Thoracic aorta (tissue), 2 donors: ENCODE data around the gene MLIP. TPM values are rescaled to one million over a fixed set of nuclear protein-coding genes. Genes with fewer than 3 reads are reported as not detected.

Experiments used
- ATAC-seq: fragments of 150-250 bp; one replicate; pipeline ENCODE4 v1.8.0; 2017; ENCODE audit warnings: low read depth; ENCODE audit not compliant: insufficient number of reproducible peaks, low FRiP score
- DNase-seq: peaks from one replicate; pipeline ENCODE4 v3.0.0-alpha.2; 2020; ENCODE audit warnings: low spot score
- H3K27ac ChIP-seq, 2 donors: fragments of 200-600 bp; sonication (generic); 1 replicate in 1 of 2; 2 replicates in 1 of 2; pipeline ENCODE4 v1.5.1; 2016; ENCODE audit warnings: mild to moderate bottlenecking in 2 of 2, moderate library complexity in 2 of 2
- H3K27me3 ChIP-seq: fragments of 200-600 bp; sonication (generic); replicated peaks from 2 replicates; pipeline ENCODE4 v1.6.0; 2016; ENCODE audit warnings: mild to moderate bottlenecking; ENCODE audit not compliant: insufficient read depth
- H3K36me3 ChIP-seq: fragments of 200-600 bp; sonication (generic); one replicate; pipeline ENCODE4 v1.5.1; 2016
- H3K4me1 ChIP-seq, 2 donors: fragments of 200-600 bp; sonication (generic); 1 replicate in 1 of 2; 2 replicates in 1 of 2; pipeline versions ENCODE4 v1.5.1 to v1.6.0; 2016; ENCODE audit warnings: low read depth in 2 of 2, mild to moderate bottlenecking in 1 of 2; ENCODE audit not compliant: control insufficient read depth in 1 of 2
- H3K4me3 ChIP-seq: fragments of 200-600 bp; sonication (generic); 2 replicates; pipeline ENCODE4 v1.5.1; 2016; ENCODE audit warnings: mild to moderate bottlenecking
- H3K9me3 ChIP-seq: fragments of 200-600 bp; sonication (generic); 2 replicates; pipeline ENCODE4 v1.5.1; 2016
- total RNA-seq, 2 donors: library from RNA; depleted of rRNA; stranded (reverse); fragments of >200 nt; gene quantifications; one replicate each; pipeline versions ENCODE4 v1.1.0 to v1.2.3, GENCODE V29; 2016
- TF ChIP-seq, protein P1 (sequence below): fragments of 200-600 bp; sonication (generic); IDR thresholded peaks from one replicate; pipeline ENCODE4 v1.5.1; 2019; ENCODE audit warnings: antibody characterized with exemption

Gene MLIP
- total RNA-seq, 2 donors from 2014 or later: 1.8 TPM; not detected in 1

DNA sequence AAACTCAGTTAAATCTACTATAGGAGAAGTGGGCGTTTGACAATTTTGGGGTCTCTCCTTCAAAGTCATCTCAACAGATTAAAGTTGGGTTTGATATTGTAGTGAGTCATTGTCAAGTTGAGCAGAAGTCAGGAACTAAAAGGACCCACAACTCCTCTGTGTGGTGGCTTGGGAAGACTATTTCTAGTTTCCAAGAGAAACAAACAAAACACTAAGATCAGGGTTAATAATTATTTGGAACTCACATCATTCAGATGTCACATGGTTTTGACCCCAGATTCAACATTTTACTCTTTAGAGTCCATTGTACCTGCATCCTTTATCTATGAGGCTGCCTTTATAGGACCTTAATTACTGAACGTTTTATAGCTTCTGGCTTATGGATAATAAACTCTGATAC is 151.7 kb downstream of the MLIP start:
- no peak for ATAC-seq
- no peak overlapping the region for H3K27ac ChIP-seq

DNA sequence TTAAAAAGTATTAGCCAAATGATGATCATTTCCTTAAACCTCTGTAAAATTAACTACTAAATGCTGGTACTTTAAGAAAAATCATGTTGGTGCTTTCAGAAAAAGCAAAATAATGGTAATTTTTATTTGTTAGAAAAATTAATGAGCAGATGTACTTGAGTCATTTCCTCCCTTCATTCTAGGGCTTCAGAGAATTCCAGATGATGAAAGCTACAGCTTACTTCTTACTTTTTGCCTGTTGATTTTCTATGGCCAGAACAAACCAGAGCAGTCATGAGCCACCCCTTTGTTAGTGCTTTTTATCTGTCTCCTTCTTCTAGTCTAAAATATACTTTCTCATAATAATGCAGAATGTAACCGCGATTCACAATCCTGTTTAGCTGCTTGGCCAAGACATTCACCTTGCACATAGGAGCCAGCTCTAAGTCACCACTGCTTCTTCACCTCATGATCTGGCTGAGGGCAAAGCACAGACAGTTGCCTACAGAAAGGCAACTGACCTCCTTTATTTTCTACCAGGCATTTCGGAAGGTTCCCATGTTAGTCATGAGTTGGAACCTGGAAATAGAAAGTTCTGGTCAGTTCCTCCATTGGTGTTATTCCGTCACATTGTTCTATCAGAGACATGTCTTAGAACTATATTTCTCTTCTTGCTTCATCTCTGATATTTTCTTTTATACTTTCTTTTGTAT is 153.5 kb downstream of the MLIP start:
- TF ChIP-seq, protein P1, sequence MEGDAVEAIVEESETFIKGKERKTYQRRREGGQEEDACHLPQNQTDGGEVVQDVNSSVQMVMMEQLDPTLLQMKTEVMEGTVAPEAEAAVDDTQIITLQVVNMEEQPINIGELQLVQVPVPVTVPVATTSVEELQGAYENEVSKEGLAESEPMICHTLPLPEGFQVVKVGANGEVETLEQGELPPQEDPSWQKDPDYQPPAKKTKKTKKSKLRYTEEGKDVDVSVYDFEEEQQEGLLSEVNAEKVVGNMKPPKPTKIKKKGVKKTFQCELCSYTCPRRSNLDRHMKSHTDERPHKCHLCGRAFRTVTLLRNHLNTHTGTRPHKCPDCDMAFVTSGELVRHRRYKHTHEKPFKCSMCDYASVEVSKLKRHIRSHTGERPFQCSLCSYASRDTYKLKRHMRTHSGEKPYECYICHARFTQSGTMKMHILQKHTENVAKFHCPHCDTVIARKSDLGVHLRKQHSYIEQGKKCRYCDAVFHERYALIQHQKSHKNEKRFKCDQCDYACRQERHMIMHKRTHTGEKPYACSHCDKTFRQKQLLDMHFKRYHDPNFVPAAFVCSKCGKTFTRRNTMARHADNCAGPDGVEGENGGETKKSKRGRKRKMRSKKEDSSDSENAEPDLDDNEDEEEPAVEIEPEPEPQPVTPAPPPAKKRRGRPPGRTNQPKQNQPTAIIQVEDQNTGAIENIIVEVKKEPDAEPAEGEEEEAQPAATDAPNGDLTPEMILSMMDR: no peak
- ATAC-seq: no peak

More for the DNA sequence above, 151.7 kb downstream of the MLIP start:
- TF ChIP-seq, protein P1: no peak
- H3K4me3 ChIP-seq: no peak overlapping the region
- no peaks in the 10 kb centered on the region for H3K27me3 ChIP-seq
- no peaks in the 10 kb centered on the region for H3K36me3 ChIP-seq
- no peak for DNase-seq
- no peaks in the 10 kb centered on the region for H3K4me1 ChIP-seq
- no peaks in the 10 kb centered on the region for H3K9me3 ChIP-seq

DNA sequence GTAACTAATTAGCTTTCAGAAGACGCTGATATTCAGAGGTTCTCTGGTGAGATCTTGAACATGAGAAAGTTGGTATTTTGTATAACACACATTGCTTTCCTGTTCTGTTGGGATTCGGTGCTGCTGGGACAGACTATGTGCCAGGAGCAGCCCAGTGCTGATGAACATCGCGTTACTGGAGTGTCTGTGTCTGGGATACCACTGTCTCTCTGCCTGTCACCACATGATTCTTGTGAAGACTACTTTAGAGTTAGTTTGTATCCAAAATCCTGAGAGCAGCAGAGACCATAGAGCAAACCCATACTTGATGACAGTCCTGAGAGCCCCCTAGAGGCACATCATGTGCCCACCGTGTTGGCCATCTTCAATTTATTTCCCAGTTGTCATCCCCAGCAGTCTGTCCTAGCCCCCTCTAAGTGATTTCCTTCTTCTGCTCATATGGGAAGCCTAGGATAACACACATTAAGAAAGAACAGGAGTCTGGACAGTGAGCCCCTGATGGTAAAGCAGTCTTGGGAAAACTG is 155.2 kb downstream of the MLIP start:
- DNase-seq (no peak), ATAC-seq (no peak)
- Histone ChIP-seq H3K9me3 (no peaks in the 10 kb centered on the region), H3K4me1 (no peaks in the 10 kb centered on the region), H3K36me3 (no peaks in the 10 kb centered on the region), H3K4me3 (no peak overlapping the region), H3K27ac (no peak overlapping the region), H3K27me3 (no peaks in the 10 kb centered on the region)
- TF ChIP-seq, protein P1: no peak

More for the DNA sequence above, 153.5 kb downstream of the MLIP start:
- Histone ChIP-seq H3K36me3 (no peaks in the 10 kb centered on the region), H3K4me3 (no peak overlapping the region), H3K9me3 (no peaks in the 10 kb centered on the region), H3K27me3 (no peaks in the 10 kb centered on the region), H3K4me1 (no peaks in the 10 kb centered on the region), H3K27ac (no peak overlapping the region)
- DNase-seq: no peak

DNA sequence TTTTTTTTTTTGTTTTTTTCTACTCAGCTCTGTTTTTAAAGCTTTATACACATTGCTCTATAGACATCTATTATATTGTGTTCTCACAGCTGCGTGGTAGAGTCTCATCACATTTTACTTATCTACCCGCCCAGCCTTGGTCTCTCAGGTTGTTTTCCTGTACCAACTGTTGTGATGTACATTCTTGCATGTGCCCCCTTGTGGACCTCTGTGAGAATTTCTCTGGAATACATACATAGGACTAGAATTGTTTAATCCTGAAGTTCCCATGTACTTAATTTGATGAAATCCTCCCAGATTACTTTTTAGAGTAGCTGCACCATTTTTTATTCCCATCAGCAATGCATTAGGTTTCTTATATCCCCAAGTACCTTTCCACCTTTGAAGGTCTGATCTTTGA is 156.6 kb downstream of the MLIP start:
- Histone ChIP-seq H3K9me3 (no peaks in the 10 kb centered on the region), H3K27me3 (no peaks in the 10 kb centered on the region), H3K4me3 (no peak overlapping the region), H3K27ac (no peak overlapping the region), H3K4me1 (no peaks in the 10 kb centered on the region), H3K36me3 (no peaks in the 10 kb centered on the region)
- ATAC-seq: no peak
- TF ChIP-seq, protein P1: peak; percentile 17
- DNase-seq: no peak

DNA sequence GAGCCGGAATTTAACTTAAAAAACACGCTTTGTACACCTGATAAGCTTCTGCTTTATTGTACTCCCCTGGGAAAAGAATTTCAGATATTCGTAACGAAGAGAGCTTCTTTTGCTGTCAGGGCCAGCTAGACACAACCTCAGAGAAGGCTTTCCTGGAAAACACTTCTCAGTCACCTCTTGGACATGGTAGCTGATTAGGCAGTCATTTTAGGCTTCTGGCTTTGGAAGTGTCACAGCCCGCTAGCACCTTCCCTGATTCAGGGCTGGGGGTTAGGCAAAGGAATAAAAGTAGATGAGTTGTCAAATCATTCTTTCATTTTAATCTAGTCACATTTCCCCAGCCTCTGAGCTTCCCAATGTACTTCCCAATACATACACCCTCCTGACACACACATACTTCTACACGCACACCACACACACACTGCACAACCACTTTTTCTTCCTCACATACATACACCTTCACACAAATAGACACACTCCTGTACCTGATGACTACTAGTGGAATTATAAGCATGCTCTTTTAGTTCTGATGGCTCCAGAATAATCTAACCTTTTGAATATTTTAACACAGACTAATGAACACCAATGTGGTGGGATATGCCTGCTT is 162.1 kb downstream of the MLIP start:
- TF ChIP-seq, protein P1: no peak
- no peaks in the 10 kb centered on the region for H3K36me3 ChIP-seq
- H3K27ac ChIP-seq: no peak overlapping the region
- no peak overlapping the region for H3K4me3 ChIP-seq
- DNase-seq (no peak), ATAC-seq (no peak)
- no peaks in the 10 kb centered on the region for H3K4me1 ChIP-seq
- H3K27me3 ChIP-seq: no peaks in the 10 kb centered on the region
- H3K9me3 ChIP-seq: no peaks in the 10 kb centered on the region
